GM12873 (cell line): ENCODE measurements around the gene VWC2.

Experiments used
- CTCF ChIP-seq: IDR thresholded peaks from 2 replicates; pipeline ENCODE4 v1.5.1; 2012; ENCODE audit warnings: low read depth, mild to moderate bottlenecking, moderate library complexity, low read length, control low read depth; ENCODE audit not compliant: insufficient read depth; ENCODE audit errors: missing control alignments

The VWC2 gene

GRCh38 chr7:49773218-49773935 is at the start of gene VWC2:
VWC2 (plus strand) TSS chr7:49773638; CDS start chr7:49775436, 1,798 bp downstream.
- TF ChIP-seq CTCF, result no peak

GRCh38 chr7:49724071-49724470 is 49.4 kb upstream of the VWC2 start:
- TF ChIP-seq CTCF, result no peak

- TF ChIP-seq CTCF, result no peak
These were observed 41.6 kb upstream of the VWC2 start for GRCh38 chr7:49731836-49732235.

- TF ChIP-seq CTCF, result no peak
These were observed 10.8 kb upstream of the VWC2 start for GRCh38 chr7:49762666-49763065.

GRCh38 chr7:49763791-49764190 is 9.6 kb upstream of the VWC2 start:
- TF ChIP-seq CTCF, result no peak

DNA sequence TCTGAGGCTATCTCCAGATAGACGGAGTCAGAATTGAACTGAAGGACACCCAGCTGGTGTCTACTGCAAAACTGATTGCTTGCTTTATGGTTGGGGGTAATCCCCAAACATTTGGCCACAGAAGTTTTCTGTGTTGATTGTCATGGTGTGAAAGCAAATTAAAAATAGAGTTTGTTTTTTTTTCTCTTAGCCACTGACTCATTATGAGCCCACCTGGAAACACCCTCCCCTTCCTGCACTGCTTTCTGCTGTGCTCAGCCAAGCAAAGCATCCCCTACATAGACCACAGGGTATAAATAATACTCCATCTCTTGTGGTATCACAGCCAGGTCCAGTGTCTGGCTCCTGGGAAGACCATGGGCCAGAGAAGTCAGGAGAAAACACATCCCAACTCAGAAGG is 6.5 kb upstream of the VWC2 start:
- TF ChIP-seq CTCF, result no peak

DNA sequence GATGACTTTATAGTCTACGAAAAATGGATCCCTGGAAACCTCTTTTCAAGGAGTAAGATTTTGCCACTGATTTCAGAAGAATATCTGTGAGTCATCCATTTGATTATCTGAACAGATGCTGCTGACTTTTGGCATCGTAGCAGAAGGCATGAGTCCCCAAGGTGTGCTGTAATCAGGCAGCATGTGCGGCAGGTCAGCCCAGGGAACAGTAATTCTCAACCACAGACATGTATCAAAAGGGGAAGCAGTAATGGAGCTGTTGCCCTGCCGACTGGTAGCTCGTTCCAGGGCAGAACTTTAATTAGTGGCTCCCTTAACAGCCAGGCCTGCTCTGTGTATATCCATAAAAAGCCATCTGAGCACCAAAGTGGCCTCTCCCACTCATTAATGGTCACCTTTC is 5.7 kb upstream of the VWC2 start:
- no peak for TF ChIP-seq CTCF
